Prostate gland (tissue), 2 donors: Measurements from ENCODE around the gene NEB.

Source experiments
- POLR2A ChIP-seq: fragments of 450-650 bp; IDR thresholded peaks from one replicate; pipeline ENCODE4 v1.6.1; 2016; ENCODE audit warnings: antibody characterized with exemption, mild to moderate bottlenecking
- TF ChIP-seq, protein P1 (sequence below), 4 experiments: fragments of 200-600 bp in 2 of 4; fragments of 450-650 bp in 2 of 4; sonication (generic) in 2 of 4; IDR thresholded peaks; 1 replicate in 3 of 4; 2 replicates in 1 of 4; pipeline ENCODE4 v1.5.1; 2016 to 2019; ENCODE audit warnings: antibody characterized with exemption in 4 of 4, mild to moderate bottlenecking in 2 of 4, moderate library complexity in 2 of 4

DNA sequence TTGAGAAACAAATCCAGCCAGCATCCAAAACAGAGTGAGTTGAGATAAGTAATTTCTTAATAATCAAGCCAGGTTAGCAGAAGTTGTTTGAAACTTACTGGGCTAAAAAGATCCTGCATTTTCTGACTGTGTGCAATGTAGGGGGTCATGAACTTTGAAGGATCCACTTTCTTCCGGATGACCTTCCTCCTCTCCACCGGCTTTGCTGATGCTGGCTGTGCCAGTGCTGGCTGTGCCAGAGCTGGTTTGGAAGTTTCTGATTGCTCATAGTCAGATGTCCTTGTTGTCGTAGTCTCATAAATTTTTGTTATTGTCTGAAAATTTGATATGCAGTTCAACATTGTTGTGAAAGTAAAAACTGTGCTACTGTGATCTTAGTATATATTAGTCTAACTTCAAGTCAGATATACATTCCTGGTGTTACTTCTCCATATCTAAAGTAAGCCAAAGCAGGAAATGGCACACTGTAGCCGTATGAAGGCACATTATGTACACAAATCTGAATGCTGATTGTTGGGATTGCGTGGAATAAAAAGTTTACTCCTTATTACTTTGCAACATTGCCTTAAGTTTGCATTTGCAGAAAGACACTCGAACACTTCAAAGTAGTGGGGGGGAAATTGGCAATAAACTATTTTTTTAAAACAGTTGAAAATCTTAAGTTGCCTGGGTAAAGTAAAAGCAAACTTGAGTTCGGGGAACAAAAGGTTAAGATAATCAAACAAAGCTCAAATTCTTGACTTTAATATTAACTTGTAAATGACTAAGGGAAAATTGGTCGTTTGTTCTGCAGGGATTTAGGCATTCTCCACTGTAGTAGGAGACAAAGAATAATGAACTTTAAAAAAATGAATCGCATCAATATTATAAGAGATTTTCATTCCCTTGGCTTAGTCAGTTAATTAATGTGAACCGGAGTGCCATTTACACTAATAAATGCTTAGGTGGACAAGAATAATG is 6.4 kb downstream of the NEB start:
- TF ChIP-seq POLR2A, result no peak
- TF ChIP-seq, protein P1, sequence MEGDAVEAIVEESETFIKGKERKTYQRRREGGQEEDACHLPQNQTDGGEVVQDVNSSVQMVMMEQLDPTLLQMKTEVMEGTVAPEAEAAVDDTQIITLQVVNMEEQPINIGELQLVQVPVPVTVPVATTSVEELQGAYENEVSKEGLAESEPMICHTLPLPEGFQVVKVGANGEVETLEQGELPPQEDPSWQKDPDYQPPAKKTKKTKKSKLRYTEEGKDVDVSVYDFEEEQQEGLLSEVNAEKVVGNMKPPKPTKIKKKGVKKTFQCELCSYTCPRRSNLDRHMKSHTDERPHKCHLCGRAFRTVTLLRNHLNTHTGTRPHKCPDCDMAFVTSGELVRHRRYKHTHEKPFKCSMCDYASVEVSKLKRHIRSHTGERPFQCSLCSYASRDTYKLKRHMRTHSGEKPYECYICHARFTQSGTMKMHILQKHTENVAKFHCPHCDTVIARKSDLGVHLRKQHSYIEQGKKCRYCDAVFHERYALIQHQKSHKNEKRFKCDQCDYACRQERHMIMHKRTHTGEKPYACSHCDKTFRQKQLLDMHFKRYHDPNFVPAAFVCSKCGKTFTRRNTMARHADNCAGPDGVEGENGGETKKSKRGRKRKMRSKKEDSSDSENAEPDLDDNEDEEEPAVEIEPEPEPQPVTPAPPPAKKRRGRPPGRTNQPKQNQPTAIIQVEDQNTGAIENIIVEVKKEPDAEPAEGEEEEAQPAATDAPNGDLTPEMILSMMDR (IDR thresholded peaks at IDR 0.05), result no peak
